Mesendoderm (in vitro differentiated cells): Measurements from ENCODE around the gene PRKAB2.
A peak's percentile ranks its signal among the peaks of the same experiment; 100 is the strongest.

Experiments used
- DNase-seq: peaks from one replicate; pipeline ENCODE4 v3.0.0; 2013
- H2AK5ac ChIP-seq: 2 replicates; pipeline ENCODE4 v1.6.1; 2013; ENCODE audit warnings: low read length, inconsistent platforms
- H2BK120ac ChIP-seq: 2 replicates; pipeline ENCODE4 v1.6.1; 2013; ENCODE audit warnings: low read depth, mild to moderate bottlenecking, low read length, moderate library complexity, mixed read lengths
- H2BK15ac ChIP-seq: replicated peaks from 2 replicates; pipeline ENCODE4 v1.6.1; 2013; ENCODE audit warnings: low read depth, mild to moderate bottlenecking, moderate library complexity
- H2BK5ac ChIP-seq: 2 replicates; pipeline ENCODE4 v1.6.1; 2013; ENCODE audit warnings: low read length, inconsistent platforms
- H3K18ac ChIP-seq: 2 replicates; pipeline ENCODE4 v1.6.1; 2013; ENCODE audit warnings: mild to moderate bottlenecking, low read length, mixed read lengths
- H3K23ac ChIP-seq: one replicate; pipeline ENCODE4 v1.6.1; 2013; ENCODE audit warnings: low read length
- H3K27ac ChIP-seq: 2 replicates; pipeline ENCODE4 v1.5.1; 2013; ENCODE audit warnings: low read depth, mild to moderate bottlenecking, inconsistent platforms, low read length, moderate library complexity
- H3K27me3 ChIP-seq: 2 replicates; pipeline ENCODE4 v1.6.1; 2013; ENCODE audit warnings: low read length, control low read depth, mild to moderate bottlenecking, inconsistent platforms; ENCODE audit not compliant: insufficient read depth, poor library complexity
- H3K36me3 ChIP-seq: 2 replicates; pipeline ENCODE4 v1.6.1; 2013; ENCODE audit warnings: low read length, inconsistent platforms; ENCODE audit not compliant: control insufficient read depth, insufficient read depth
- H3K4ac ChIP-seq: one replicate; pipeline ENCODE4 v1.6.1; 2013; ENCODE audit warnings: low read depth, mild to moderate bottlenecking, low read length, moderate library complexity
- H3K4me1 ChIP-seq: 2 replicates; pipeline ENCODE4 v1.6.1; 2013; ENCODE audit warnings: low read depth, low read length, inconsistent platforms; ENCODE audit not compliant: control insufficient read depth
- H3K4me2 ChIP-seq: 2 replicates; pipeline ENCODE4 v1.6.1; 2013; ENCODE audit warnings: low read length
- H3K4me3 ChIP-seq: 2 replicates; pipeline ENCODE4 v1.5.1; 2013; ENCODE audit warnings: mild to moderate bottlenecking, low read length
- H3K56ac ChIP-seq: one replicate; pipeline ENCODE4 v1.6.1; 2013; ENCODE audit warnings: low read length
- H3K79me1 ChIP-seq: 2 replicates; pipeline ENCODE4 v1.6.1; 2013; ENCODE audit warnings: low read length, inconsistent platforms
- H3K79me2 ChIP-seq: 2 replicates; pipeline ENCODE4 v1.6.1; 2013; ENCODE audit warnings: mild to moderate bottlenecking, low read length; ENCODE audit not compliant: control insufficient read depth, insufficient read depth
- H3K9ac ChIP-seq: 2 replicates; pipeline ENCODE4 v1.6.1; 2013; ENCODE audit warnings: low read length, inconsistent platforms
- H4K5ac ChIP-seq: one replicate; pipeline ENCODE4 v1.6.1; 2013; ENCODE audit warnings: low read length
- H4K8ac ChIP-seq: one replicate; pipeline ENCODE4 v1.6.1; 2013; ENCODE audit warnings: low read depth, mild to moderate bottlenecking, control low read depth, low read length, moderate library complexity
- WGBS: extraction: QIAGEN DNeasy Blood & Tissue Kit; methylation state at CpG from one replicate; pipeline ENCODE4 v1.1.7; 2013; ENCODE audit warnings: low lambda C conversion rate, missing lambda C conversion rate; ENCODE audit not compliant: insufficient coverage; ENCODE audit errors: extremely low coverage; 5-methylcytosine and 5-hydroxymethylcytosine counted together

PRKAB2 gene

DNA sequence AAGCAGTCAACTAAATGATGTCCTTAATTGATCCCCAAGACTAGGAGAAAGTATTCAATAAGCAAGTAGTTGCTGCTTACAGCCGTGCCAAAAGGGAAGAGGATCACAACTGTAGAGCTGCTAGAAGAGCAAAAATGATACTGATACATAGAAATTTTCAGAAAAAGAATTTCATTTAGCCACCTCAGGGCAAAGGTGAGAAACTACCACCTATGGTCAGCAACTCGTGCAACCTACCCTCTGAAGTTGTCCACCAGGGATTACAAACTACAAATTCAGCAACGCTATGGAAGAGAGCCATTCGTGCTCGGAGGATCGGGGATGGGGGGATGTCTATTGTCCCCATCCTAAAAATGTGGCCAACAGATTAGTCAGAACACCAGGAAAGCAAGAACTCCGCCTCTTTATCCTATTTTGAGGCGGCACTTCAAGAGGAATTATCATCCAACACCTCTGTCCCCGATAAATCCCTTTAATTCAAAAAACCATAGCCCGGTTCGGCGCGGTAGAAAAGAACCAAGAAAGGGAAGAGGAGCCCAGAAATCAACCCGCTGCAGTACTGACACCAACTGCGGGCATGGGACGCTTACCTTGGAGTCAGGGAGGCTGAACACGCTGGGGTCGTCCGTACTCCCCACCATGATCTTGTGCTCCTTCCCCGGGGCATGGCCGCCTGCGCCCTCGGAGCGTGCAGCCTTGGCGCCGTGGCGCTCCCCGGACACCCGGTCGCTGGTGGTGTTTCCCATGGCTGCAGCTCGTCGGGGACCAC is 687 bp downstream of the PRKAB2 start:
- Histone ChIP-seq H3K23ac (peak overlapping the region; percentile 83), H2AK5ac (no peak overlapping the region), H3K56ac (peak overlapping the region; percentile 96), H3K27me3 (no peaks in the 10 kb centered on the region), H3K9ac (peak overlapping the region; percentile 92), H2BK5ac (peak overlapping the region; percentile 77), H3K4me2 (peak overlapping the region; percentile 85), H2BK120ac (no peak overlapping the region), H3K27ac (peak overlapping the region; percentile 90), H2BK15ac (no peak overlapping the region), H3K4me1 (peaks cover 6% of the 10 kb centered on the region), H3K79me1 (peaks cover 7% of the 10 kb centered on the region), H4K5ac (no peak overlapping the region), H3K18ac (peak overlapping the region; percentile 46), H4K8ac (no peak overlapping the region), H3K4me3 (peak overlapping the region; percentile 85), H3K4ac (no peak overlapping the region), H3K36me3 (no peaks in the 10 kb centered on the region), H3K79me2 (peaks cover 15% of the 10 kb centered on the region)
- DNase-seq, result no peak
- WGBS, result no CpG with 5 or more reads among the region's 32 CpGs

DNA sequence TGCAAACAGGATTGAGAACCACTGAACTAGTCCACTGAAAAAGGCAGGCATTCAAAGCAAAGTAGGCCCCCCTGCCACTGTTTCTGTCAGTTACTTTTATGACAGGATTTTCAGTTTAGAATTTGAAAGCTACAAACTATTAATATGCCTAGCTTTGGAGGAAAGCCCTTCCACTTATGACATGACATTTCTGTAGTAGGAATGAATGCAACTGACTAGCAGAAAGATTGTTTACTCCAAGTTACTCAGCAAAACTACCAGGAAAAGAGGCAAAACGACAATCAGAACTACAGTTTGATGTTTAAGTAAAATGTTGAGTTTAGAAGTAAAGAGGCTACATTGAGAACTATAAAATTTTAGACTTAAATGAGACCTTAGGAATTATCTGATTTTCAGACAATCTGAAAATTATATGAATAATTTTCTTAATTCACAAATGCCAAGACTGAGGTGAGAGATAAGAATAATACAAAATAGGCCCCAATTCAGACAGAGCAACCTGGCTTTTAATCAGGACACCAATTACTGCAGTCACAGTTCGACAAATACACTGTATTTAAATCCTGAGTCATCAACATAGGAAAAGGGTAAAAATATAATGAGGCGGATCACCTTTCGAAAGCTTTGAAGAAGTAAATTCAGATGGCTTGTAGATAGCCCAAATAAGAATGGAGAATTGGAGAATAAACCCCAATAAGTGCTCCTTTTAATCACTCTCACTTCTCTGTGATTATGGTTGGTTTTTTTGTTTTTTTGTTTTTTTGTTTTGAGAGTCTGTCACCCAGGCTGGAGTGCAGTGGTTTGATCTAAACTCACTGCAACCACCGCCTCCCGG is 2.2 kb downstream of the PRKAB2 start:
- H3K4me1 ChIP-seq, result peaks cover 6% of the 10 kb centered on the region
- no peak overlapping the region for H3K23ac ChIP-seq
- no CpG with 5 or more reads among the region's 6 CpGs for WGBS
- no peaks in the 10 kb centered on the region for H3K36me3 ChIP-seq
- H3K79me2 ChIP-seq, result peaks cover 15% of the 10 kb centered on the region
- peak overlapping the region; percentile 25 for H3K9ac ChIP-seq
- peak overlapping the region; percentile 46 for H3K4ac ChIP-seq
- H2BK5ac ChIP-seq, result no peak overlapping the region
- H2BK15ac ChIP-seq, result no peak overlapping the region
- no peak overlapping the region for H2BK120ac ChIP-seq
- H3K27me3 ChIP-seq, result no peaks in the 10 kb centered on the region
- H3K56ac ChIP-seq, result peak overlapping the region; percentile 96
- H3K79me1 ChIP-seq, result peaks cover 8% of the 10 kb centered on the region
- no peak overlapping the region for H4K8ac ChIP-seq
- no peak overlapping the region for H3K4me3 ChIP-seq
- no peak for DNase-seq
- no peak overlapping the region for H3K18ac ChIP-seq
- no peak overlapping the region for H2AK5ac ChIP-seq
- no peak overlapping the region for H4K5ac ChIP-seq
- H3K4me2 ChIP-seq, result no peak overlapping the region
- no peak overlapping the region for H3K27ac ChIP-seq

- Histone ChIP-seq H4K8ac (no peak overlapping the region), H3K23ac (no peak overlapping the region), H3K18ac (no peak overlapping the region), H3K36me3 (no peaks in the 10 kb centered on the region), H2AK5ac (no peak overlapping the region), H3K4me3 (no peak overlapping the region), H3K56ac (no peak overlapping the region), H4K5ac (no peak overlapping the region), H3K27ac (no peak overlapping the region), H3K27me3 (no peaks in the 10 kb centered on the region), H3K9ac (no peak overlapping the region), H3K4me2 (no peak overlapping the region), H3K79me1 (peaks cover 8% of the 10 kb centered on the region), H3K4me1 (peaks cover 6% of the 10 kb centered on the region), H2BK120ac (no peak overlapping the region), H2BK5ac (no peak overlapping the region), H2BK15ac (no peak overlapping the region), H3K79me2 (peaks cover 15% of the 10 kb centered on the region), H3K4ac (no peak overlapping the region)
- no CpG with 5 or more reads among the region's 3 CpGs for WGBS
- peak; percentile 43 for DNase-seq
Measured at GRCh38 chr1:147169171-147169570, 3.1 kb downstream of the PRKAB2 start.

DNA sequence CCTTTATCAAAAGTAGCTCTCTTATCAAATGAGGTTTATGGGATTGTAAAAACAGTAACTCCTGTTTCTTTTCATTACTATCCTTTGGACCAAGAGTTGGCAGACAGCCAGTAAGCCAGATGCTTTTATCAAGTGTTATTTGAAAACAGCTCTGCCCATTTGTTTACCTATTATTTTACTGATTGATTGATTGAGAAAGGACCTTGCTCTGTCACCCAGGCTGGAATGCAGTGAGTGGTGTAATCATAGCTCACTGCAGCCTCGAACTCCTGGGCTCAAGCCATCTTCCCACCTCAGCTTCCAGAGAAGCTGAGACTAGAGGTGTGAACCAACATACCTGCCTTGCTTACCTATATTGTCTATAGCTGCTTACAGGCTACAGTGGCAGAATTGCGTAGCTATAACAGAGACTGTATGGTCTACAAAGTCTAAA is 3.6 kb downstream of the PRKAB2 start:
- peaks cover 4% of the 10 kb centered on the region for H3K4me1 ChIP-seq
- no peak overlapping the region for H3K27ac ChIP-seq
- H3K27me3 ChIP-seq, result no peaks in the 10 kb centered on the region
- DNase-seq, result peak; percentile 49
- peaks cover 8% of the 10 kb centered on the region for H3K79me1 ChIP-seq
- no peak overlapping the region for H2BK15ac ChIP-seq
- H3K4ac ChIP-seq, result no peak overlapping the region
- H3K56ac ChIP-seq, result no peak overlapping the region
- H2BK5ac ChIP-seq, result no peak overlapping the region
- no peak overlapping the region for H3K4me3 ChIP-seq
- no peak overlapping the region for H3K4me2 ChIP-seq
- H3K23ac ChIP-seq, result no peak overlapping the region
- H2AK5ac ChIP-seq, result no peak overlapping the region
- no CpG with 5 or more reads among the region's 2 CpGs for WGBS
- no peak overlapping the region for H4K8ac ChIP-seq
- no peak overlapping the region for H2BK120ac ChIP-seq
- no peak overlapping the region for H4K5ac ChIP-seq
- no peaks in the 10 kb centered on the region for H3K36me3 ChIP-seq
- no peak overlapping the region for H3K18ac ChIP-seq
- peaks cover 15% of the 10 kb centered on the region for H3K79me2 ChIP-seq
- H3K9ac ChIP-seq, result no peak overlapping the region

DNA sequence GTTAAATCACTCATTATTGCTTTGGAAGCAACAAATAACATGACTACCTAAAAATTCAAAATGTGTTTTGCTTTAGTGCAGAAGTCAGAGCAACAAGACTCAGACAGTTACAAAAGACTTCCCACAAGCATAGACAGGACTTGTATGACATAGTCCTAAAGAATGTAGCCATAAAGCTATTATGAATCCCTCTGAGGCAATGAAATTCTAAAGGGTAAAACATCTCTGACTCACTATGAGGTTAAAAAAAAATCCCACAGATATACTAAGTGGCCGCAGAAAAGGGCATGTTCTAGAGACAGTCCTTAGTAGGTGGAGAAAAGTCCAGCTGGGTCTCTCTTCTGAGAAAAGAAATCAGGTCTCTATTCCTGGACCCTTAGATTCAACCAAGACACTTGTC is 4.9 kb downstream of the PRKAB2 start:
- Histone ChIP-seq H3K27me3 (no peaks in the 10 kb centered on the region), H3K56ac (no peak overlapping the region), H3K79me2 (peaks cover 15% of the 10 kb centered on the region), H3K27ac (no peak overlapping the region), H4K5ac (no peak overlapping the region), H3K18ac (no peak overlapping the region), H3K4ac (no peak overlapping the region), H4K8ac (no peak overlapping the region), H3K4me3 (no peak overlapping the region), H3K4me1 (peaks cover 3% of the 10 kb centered on the region), H3K36me3 (no peaks in the 10 kb centered on the region), H3K79me1 (peaks cover 8% of the 10 kb centered on the region), H2BK120ac (no peak overlapping the region), H3K9ac (no peak overlapping the region), H2AK5ac (no peak overlapping the region), H3K4me2 (no peak overlapping the region), H2BK5ac (no peak overlapping the region), H3K23ac (no peak overlapping the region), H2BK15ac (no peak overlapping the region)
- no CpG with 5 or more reads among the region's 1 CpG for WGBS
- no peak for DNase-seq
